ENCODE results near the gene SPATA25.
"Not testable (repeated sequence)": the region's sequence is repeated elsewhere in the genome, so short reads cannot be mapped to it uniquely, and the experiment has no call there.

Gene SPATA25

DNA sequence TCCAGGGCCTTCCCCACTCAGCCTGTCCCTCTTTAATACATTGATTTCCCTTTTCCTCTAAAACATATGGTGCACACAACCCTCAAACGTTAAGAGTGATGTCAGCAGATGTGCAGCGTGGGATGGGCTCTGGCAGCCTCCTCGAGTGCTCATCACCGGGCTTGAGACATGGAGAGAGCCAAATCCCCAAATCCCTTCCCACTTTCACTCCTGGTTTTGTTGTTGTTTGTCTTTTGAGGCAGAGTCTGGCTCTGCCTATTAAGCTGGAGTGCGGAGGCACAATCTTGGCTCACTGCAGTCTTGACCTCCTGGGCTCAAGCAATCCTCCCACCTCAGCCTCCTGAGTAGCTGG is 30.3 kb upstream of the SPATA25 start:
- DNase-seq (ENCODE audit: low spot score): no peak

DNA sequence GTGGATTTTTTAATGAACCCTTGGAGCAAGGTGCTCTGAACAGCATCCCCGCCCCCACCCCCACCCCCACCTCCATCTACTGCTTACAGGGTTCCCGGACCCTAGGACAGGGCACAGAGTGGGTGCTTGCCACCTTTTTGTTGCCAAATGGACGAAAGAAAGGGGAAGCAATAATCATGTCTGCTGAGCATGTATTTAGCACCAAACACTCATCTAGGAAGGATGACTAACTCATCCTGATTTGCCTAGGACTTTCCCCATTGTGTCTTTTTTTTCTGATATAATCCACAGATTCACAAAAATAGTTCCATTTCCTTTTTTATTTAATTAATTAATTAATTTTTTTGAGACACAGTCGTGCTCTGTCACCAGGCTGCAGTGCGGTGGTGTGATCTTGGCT is 25.7 kb upstream of the SPATA25 start:
- no peak for DNase-seq (ENCODE audit: low spot score)

DNA sequence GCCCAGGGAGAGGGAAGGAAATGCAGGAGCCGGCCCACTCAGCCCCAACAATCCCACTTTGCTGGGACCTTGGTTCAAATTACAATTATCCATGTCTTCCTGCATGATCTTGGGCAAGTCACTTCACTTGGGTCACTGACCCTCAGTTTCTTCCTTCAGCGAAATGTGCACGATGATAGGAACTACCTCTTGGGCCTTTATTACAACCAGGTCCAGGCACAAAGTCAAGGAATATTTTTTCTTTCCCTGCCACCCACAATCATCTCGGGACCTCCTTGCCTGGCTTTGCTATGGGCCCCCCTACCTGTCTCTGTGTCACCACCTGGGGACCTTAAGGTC is 24.9 kb upstream of the SPATA25 start:
- DNase-seq (ENCODE audit: low spot score): no peak

DNA sequence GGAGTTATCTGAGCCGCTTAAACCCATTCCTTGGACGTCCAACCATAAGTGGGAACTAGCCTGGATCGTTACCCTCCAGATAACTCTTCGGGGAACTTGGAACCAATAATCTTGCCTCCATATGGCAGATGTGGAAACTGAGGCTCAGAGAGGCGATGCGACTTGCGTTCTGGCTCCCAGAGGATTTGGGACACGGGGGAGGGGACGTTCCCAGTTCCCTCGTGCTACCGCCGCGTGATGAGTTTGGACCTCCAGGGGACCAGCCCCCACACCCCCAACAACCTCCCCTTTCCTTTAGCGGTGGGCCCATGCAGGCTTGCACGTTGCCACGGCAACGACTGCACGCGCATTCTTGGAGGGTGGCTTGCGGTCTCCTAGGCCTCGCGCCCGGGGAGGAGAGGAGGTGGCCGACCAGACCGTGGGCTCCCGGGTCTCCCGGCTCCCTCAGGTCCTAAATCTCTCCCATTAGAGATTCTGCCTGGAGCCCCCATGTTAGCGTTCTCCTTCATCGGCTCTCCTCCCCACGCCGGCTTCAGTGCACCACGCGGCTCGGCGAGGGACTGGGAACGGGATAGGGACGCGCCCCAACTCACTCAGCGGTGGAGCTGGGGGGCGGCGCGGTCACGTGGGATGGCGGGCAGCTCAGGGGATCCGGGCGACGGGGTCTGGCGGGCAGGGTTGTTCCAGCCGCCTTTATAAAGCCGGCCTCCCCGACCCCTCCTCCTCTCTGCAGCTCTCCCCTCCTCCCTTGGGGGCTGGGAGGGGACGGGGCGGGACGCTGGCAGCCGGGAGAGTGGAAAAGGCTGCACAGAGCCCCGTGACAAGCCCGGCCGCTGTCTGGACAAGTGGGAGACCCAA is 24.3 kb upstream of the SPATA25 start, which contains the start of gene PLTP:
Gene PLTP (minus strand): TSS at position 670 of the 858 bp plus-strand sequence. CDS start 703 bp downstream, outside the sequence.
- DNase-seq (ENCODE audit: low spot score): peak; percentile 85

DNA sequence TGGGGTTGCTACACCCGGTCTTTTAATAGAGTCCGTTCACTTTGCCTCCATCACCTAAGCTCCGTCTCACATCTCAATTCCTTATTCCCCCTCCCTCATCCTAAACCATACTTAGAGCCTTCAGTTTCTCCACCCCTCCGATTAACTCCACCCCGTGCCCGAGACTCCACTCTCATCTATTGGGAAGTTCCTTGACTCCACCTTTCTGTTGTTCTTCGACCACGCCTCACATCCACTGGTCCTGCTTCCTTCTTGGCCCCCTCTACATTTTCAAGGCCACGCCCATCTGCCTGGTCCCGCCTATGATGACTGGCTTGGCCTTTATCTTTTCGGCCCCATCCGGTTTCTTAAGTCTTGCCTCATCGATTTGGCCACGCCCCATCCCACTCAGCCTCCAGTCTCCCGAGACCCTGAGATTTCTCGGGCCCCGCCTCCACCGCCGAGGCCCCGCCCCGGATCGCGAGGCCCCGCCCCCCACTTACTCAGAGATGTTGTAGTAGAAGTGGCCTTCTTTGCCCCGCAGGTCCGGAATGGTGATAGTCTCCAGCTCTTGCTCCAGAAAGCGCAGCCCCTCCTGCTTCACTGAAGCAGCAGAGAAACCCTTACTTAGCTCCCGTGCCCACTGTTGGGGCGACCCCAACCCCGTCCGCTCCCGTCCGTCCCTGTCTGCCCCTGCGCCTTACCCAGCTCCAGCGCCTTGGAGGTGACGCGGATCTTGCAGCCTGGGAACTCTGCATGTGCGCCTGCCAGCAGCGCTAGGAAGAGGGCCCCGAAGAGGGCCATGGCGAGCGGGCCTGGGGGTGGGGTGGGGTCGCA is 23.5 kb upstream of the SPATA25 start:
- DNase-seq (ENCODE audit: low spot score): peak; percentile 100

DNA sequence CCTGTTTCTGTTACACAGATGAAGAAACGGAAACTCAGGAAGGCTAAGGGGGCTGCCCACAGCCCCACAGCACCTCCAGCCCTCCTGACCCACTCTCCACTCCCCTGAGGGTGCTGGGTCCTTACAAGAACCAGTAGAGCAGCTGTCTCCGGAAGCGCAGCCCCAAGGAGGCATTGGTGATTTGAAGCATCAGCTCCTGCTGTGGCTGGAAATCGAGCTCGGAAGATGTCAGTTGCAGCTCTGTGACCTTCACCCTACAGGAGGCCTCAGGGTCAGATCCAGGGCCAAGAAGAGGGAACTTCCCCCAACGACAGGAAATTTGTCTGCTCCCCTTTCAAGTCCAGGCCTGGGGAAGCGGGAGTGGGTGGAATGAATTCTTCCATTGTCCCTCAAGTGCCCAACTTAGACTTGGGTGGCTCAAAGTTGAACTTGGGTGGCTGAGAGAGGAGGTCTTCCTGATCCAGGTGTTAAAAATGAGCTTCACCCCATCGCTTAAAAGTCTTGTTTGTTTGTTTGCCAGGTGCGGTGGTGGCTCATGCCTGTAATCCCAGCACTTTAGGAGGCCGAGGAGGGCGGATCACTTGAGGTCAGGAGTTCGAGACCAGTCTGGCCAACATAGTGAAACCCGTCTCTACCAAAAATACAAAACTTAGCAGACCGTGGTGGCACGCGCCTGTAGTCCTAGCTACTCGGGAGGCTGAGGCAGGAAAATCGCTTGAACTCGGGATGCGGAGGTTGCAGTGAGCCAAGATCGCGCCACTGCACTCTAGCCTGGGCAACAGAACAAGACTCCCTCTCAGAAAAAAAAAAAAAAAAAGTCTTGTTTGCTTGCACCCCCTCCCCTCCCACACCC is 22.6 kb upstream of the SPATA25 start:
- DNase-seq (ENCODE audit: low spot score): no peak

DNA sequence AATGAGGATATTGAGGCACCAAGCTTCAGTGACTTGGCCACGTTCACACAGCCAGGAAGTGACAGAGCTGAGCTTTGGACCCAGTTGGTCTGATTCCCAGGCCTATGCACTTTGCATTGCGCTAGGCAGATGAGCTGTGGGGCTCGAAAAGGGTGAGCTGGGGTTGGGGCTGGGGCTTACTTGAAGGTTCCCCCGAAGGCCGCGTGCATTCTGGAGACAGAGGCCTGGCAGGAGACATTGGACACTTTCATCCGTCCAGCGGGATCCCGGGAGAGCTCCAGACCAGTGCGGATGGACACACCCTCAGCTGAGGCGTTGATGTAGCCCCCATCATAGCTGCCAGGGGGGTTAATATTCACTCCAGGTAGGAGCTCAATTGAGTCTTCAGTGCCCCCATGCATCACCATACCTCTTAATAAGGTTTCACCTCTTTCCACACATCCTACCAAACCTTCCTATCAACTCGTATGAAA is 21.9 kb upstream of the SPATA25 start:
- DNase-seq (ENCODE audit: low spot score): no peak

DNA sequence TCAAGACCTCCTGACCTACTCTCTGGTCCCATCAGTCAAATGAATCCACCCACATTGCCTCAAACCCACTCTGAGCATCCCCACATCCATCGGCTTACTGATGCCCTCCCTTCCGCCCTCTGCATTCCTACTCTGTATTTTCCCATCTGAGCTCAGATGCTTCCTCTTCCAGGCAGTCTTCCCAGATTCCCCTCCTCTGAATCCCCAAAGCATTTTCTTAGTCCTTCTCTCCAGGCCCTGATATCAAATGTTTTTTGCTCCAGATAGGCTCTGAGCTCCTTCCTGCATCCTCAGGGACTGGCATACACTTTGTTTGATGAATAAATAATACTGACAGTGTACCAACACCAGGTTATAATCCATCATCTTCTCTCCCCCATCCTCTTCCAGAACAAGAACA is 20.7 kb upstream of the SPATA25 start:
- no peak for DNase-seq (ENCODE audit: low spot score)

DNA sequence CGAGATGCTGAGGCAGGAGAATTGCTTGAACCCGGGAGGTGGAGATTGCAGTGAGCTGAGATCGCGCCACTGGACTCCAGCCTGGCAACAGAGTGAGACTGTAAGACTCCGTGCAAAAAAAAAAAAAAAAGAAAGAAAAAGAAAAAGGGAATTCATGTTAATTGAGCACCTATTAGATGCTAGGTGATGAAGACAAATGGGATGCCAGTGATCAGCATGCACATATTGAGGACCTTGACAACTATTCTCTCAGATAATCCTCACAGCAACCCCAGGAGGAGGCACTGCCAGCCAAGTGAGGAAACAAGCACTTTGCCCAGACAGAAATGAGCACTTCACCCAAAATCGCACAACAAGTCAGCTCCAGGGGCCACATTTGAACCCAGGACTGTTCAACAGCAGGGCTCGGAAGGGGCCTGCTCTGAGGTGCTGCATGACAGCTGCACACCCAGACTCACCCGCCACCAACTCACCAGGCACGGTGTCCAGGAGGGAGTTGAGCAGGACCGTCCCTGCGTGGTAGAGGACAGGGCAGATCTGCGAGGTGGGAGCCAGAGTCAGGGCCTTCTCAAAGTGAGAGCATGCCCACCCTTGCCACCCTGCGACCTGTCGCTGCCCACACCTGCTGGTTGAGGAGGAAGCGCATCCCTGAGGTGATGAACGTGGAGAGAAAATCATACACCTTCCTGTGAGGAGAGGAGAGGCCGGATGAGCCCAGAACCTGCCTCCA is 20.0 kb upstream of the SPATA25 start:
- DNase-seq (ENCODE audit: low spot score): no peak

DNA sequence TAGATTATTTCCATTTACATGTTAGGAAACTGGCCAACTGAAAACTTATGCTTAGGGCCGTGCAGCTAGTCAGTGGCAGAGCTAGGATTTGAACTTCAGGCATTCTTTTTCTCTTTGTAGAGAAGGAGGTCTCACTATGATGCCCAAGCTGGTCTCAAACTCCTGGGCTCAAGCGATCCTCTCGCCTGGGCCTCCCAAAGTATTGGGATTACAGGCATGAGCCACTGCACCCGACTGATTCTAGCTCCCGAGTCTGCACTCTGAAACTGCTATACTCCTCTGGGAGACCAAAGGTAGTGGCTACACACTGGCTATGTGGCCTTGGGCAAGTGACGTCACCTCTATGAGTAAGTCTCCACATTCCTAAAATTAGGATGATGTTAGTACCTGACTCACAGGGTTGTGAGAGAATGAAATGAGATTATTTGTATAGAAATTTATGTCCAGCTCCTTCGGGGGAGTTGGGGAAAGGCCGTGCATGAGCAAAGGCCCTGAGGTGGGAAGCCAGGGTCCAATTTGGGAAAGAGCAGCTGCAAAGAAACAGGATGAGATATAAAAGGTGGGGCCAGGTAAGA is 18.2 kb upstream of the SPATA25 start:
- DNase-seq (ENCODE audit: low spot score): no peak

DNA sequence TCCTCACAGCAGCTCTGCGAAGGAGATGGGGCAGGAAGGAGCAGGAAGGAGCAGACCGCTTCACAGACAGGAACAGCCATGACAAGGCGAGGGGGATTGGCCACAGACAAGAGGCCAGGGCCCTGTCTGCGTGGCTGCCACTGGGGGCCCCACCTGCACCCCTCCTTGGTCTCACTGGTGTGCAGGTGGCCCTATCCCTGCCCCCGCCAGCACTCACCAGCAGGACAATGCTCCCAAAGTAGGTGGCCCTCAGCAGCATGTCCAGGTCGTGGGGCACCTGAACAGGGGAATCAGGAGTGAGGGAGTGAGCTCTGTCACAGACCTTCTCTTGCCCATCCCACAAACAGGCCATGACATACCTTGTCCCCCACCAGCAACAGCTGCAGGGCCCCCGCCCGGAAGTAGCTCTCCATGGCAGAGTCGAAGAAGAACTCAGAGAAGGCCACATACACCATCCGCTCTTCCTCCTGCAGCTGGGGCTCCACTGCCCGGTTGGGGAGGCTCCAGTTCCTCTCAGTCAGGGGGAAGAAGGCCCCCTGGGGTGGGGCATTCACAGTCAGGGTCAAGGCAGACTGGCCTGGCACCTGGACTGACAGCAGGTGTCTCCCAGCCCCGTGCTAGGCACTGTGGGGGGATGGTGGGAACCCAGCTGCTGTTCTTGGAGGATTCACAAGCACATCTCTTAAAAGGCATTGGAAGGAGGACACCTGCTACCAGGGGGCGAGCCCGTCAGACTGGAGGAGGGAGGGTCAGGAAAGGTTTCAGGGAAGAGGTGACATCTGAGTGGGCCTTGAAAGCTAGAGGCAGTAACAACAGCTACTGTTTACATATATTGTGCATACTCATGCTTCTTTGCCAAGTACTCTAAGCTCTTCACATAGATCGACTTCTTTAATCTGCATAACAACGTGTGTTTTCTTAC is 17.4 kb upstream of the SPATA25 start:
- DNase-seq (ENCODE audit: low spot score): no peak

DNA sequence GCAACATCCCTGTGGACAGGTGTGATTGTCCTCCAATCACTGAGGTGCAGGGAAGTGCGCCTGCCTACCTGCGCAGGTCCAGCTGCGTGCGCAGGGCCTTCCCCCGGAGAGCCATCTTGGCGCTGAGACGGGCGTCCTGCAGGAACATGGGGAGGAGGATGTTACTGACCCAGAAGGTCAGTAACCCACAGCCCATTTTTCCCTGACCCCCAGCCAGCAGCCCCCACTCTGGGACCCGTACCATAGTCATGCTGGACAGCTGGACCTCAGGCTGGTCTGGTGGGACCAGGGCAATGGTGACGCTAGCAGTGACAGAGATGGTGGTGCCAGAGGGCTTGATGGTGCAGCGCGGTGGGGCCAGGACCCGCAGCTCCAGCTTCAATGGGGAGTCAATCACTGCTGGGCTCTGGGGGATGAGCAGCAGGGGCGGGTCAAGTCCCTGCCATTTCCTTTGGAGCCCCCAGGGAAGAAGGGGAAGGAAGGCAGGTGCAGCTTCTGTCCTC is 14.8 kb upstream of the SPATA25 start:
- DNase-seq (ENCODE audit: low spot score): no peak

DNA sequence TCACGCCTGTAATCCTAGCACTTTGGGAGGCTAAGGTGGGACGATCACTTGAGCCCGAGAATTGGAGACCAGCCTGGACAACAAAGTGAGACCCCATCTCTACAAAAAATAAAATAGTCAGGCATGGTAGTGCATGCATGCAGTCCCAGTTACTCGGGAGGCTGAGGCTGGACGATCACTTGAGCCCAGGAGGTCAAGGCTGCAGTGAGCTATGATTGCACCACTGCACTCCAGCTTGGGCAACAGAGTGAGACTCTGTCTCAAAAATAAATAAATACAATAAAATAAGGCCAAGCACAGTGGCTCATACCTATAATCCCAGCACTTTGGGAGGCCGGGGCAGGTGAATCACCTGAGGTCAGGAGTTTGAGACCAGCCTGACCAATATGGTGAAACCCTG is 13.9 kb upstream of the SPATA25 start:
- not testable (repeated sequence) for DNase-seq (ENCODE audit: low spot score)

DNA sequence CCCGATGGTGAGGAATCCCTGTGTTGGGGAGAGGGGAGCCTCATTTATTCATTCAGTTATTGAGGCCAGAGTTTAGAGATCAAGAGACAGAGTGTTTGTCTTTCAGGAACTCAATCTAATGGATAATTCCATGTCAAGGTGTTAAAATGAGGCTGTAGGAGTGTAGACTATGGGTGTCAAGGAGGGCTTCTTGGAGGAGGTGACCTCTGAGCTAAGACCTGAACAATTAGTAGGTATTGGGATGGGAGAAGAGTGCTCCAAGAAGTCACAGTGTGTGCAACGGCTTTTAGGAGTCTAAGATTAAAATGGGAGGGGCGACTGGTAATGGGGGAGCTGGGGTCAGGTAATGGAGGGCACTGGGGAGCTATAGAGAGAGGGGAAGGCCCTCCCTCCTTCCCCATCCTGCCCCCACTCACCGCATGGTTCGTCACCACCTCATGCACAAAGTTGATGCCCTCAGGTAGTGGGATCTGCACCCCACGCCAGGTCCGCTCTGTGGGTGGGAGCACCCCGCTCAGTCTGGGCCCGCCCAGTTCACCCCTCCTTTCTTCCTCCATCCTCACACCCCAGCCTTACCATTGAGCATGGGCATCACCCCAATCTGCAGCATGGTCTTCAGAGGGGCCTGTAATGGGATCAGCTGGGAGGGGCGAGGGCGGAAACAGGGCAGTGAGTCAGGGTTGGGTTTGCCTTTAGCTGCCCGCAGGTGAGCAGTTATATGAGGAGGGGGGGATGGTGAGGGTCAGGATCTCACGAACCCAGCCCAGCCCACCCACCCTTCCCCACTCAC is 11.8 kb upstream of the SPATA25 start:
- no peak for DNase-seq (ENCODE audit: low spot score)

DNA sequence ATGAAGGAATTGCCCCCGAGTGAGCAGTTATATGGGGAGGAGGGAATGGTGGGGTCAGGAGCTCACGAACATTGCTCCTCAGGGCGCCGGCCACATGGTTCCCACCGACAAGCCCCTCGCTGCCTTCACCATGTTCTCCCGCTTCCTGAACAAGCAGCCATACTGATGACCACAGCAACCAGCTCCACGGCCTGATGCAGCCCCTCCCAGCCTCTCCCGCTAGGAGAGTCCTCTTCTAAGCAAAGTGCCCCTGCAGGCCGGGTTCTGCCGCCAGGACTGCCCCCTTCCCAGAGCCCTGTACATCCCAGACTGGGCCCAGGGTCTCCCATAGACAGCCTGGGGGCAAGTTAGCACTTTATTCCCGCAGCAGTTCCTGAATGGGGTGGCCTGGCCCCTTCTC is 10.9 kb upstream of the SPATA25 start:
- DNase-seq (ENCODE audit: low spot score): no peak

DNA sequence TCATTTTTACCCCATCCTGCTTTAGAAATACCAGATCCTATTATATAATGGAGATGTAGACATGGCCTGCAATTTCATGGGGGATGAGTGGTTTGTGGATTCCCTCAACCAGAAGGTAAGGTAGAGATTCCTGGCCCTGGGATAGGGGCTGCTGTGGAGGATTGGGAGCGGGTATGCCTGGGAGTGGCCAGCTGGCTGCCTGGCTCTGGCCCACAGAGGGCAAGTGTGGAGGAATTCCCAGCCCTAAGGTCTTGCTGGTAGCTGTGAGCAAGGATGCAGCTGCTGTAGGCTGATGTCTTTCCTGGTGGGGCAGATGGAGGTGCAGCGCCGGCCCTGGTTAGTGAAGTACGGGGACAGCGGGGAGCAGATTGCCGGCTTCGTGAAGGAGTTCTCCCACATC is 10.3 kb upstream of the SPATA25 start:
- DNase-seq (ENCODE audit: low spot score): no peak

DNA sequence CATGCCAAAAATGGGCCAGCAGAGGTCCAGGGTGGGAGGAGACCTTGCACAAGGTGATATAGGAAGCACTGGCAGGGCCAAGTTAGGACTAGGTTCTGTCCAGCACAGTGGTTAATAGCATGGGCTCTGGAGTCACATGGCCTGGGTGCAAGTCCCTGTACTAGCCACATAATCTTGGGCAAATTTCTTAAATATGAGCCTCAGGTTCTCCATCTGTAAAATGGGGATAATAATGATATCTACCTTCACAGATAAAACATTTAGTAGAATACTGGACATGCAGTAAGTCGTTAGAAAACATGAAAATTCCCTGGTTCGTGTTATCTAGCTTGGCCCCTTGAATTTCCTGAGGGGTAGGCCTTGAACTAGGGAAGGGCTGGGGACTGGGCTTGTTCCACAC is 9.9 kb upstream of the SPATA25 start:
- no peak for DNase-seq (ENCODE audit: low spot score)

DNA sequence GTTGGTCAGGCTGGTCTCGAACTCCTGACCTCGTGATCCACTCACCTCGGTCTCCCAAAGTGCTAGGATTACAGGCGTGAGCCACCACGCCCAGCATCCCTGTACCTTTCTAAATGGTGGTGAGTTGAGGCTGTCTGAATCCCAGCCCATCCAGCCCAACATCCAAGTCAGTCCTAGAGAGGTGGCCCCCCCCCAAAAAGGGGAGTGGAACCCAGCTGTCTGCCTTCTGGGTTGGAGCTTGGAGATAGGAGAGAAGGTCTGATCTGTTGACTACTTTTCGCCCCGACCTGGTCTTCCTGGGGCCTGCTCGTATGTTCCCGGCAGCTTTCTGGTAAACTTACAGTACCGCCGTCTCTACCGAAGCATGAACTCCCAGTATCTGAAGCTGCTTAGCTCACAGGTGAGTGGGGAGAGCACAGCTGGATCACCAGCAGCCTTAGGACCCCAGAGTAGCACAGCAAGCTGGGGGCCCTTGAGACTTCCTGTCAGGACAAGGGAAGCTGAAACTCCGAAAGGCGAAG is 9.3 kb upstream of the SPATA25 start:
- DNase-seq (ENCODE audit: low spot score): no peak
